NCI-H2227 treated with DMSO at 0.1 percent for 48 hours (cell line): ENCODE results near the gene CYLD.

Experiments
- DNase-seq: peaks from one replicate; lab custom pipeline; 2025; lab: John Stamatoyannopoulos, UW

The CYLD gene

DNA sequence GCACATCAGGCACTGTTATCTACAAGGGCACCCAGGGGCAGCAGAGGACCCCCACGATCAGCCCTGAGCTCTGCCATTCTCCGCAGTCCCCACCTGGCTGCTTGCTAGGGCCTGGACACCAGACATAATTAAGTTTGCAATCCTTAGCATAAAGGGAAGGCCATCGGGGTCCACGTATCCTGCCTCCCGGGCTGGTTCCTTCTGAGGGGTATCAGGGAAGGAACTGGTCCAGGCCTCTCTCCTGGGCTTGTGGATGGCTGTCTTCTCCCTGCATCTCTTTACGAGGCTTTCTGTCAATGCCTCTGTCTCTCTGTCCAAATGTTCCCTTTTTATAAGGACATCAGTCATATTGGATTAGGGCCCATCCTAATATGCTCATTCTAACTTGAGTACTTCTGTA lies 77.8 kb downstream of the CYLD start:
- no peak for DNase-seq

DNA sequence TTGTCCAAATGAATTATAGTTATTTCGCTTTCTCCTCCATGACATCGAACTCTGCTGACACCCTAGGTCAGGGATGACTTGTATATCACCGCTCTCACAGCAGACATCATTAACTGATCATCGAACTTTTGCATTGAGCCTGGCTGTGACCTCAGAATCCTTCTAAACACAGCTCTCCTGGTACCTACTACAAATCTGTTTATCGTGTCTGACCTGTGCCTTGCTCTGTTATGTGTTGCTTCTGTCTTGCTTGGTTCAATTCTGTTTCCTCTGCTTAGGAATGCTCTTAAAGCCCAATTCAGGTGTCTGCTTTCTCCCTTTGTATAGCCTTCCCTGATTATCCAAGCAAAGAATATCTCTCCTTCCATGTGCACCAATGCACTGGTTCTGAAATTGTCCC lies 78.3 kb downstream of the CYLD start:
- no peak for DNase-seq

DNA sequence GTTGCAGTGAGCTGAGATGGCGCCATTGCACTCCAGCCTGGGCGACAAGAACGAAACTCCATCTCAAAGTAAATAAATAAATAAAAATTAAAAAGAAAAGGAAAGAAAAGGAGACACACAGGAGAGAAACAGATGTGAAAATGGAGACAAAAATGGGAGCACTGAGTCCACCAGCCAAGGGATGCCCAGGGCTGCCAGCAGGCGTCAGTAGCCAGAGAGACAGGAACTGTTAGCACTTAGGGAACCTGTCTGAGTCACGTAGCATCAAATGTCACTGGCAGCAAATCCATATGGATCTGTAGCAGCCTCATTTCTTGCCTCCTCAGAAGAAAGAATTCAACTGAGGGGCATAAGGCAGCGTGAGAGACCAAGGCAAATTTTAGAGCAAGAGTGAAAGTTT lies 79.7 kb downstream of the CYLD start:
- no peak for DNase-seq

DNA sequence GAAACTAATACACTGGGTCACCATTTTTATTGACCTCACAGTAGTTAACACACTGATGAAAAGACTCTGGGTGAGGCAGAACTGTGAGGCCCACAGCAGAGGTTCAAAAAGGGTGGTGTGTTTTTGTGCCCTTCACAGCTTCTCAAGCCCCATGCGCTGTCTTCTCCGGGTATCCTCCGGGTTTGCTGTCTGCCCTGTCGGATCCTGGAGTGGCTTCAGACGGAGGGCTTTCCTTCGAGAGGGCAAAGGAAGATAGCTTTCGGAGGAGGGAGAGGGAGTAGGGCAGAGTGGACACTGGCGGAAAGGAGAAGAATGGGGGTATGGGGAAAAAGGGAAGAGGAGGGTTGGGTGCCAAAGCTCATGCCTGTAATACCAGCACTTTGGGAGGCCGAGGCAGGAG lies 80.8 kb downstream of the CYLD start:
- no peak for DNase-seq

DNA sequence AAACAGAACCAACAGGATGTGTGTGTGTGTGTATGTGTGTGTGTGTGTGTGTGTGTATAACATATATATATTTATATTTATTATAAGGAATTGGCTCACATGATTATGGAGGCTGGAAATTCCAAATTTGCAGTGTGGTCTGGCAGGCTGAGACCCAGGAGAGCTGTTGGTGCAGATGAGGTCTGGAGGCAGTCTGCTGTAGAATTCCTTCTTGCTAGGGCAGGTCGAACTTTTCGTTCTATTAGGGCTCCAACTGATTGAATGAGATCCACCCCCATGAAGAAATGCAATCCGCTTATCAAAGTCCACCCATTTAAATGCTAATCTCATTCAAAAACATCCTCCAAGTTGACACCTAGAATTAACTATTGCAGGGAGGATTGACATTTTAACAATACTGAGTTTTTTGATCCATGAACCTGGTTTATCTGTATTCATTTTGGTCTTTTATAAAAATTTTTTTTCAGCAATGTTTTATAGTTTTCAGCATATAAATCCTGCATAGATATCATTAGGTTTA lies 85.0 kb downstream of the CYLD start:
- DNase-seq: no peak

DNA sequence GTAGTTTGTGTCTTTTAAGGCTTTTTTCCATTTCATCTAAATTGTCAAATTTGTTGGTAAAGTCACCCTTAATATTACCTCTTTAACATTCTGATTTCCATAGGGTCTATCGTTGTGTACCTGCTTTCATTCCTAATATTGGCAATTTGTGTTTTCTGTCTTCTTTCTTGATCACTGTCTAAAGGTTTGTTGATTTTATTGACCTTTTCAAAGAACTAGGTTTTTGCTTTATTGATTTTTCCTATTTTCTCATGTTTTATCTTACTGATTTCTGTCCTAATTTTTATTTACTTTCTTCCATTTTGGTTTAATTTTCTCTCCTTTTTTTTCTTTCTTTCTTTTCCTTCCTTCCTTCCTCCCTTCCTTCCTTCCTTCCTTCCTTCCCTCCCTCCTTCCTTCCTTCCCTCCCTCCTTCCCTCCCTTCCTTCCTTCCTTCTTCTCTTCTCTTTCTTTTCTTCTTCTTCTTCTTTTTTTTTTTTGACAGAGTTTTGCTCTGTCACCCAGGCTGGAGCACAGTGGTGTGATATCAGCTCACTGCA lies 86.3 kb downstream of the CYLD start:
- DNase-seq: no peak

DNA sequence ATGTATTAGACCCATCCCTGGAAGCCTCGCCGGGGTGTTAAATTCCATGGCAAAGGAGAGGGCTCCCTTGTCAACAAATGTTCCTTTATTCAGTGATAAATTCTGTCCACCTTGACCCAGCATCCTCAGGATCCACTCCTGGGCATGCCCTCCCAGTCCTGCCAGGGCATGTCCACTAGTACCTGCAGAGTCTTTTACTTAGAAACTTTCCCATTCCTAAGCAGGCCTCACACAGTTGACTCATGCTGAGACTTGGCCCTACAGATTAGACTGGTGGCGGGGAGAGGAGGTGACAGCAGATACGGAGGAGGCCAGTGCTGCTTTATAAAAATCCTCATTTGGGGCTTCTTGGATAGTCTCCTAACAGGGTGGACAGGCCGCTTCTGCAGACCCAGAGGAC lies 88.8 kb downstream of the CYLD start:
- DNase-seq: no peak

DNA sequence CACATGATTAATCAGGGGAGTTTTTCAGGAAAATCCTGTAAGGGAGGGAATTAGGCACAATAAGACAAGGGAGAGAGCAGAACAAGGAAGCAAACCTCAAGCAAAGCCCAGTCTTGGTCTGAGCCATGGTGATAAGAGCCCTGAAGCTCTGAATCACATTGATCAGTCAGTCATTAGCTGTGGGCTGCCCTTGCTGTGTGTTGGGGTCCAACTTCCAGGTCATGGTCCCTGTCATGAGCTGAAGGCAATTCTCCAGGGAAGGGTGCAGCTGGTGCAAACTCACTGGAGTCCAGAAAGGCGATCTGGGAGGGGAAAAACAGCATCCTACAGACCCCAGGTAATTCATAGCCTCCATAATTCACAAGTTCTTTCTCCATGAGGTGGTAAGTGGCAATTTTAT lies 89.9 kb downstream of the CYLD start:
- no peak for DNase-seq

DNA sequence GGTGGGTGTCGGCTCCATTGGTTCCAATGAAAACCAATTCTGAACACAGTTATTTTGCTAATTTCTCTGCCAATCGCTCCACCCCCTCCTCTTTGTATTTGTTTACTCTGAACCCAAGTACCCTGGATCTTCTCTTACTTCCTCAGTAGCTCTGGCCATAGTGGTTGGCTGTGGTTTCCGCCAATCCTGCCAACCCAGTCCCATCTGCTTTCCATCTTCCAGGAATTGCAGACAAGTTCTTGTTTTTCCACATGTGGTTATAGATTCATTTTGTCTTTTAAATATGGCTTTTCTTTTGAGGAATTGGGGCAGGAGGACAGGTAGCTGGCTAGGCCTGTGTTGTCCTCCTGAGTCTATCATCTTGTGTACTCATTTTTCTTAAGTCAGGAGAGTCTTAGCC lies 92.0 kb downstream of the CYLD start:
- no peak for DNase-seq

DNA sequence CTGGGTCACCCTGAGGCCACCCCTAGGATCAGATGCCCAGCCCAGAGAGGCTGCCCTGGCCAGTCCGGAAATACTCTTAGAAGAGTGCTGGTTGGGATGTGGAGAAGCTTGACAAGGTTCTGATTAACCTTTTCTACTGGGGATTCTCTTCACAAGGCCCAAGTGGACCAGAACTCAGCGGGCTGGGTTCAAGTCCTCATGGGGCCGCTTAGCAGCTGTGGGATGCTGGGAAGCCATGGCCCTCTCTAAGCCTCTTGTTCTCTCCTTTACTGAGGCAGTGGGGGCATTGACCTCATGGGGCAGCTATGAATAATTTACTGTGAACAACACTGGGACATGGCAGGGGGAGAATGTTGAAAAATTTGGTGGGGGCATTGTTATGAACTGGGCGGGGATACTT lies 92.8 kb downstream of the CYLD start:
- DNase-seq: no peak

DNA sequence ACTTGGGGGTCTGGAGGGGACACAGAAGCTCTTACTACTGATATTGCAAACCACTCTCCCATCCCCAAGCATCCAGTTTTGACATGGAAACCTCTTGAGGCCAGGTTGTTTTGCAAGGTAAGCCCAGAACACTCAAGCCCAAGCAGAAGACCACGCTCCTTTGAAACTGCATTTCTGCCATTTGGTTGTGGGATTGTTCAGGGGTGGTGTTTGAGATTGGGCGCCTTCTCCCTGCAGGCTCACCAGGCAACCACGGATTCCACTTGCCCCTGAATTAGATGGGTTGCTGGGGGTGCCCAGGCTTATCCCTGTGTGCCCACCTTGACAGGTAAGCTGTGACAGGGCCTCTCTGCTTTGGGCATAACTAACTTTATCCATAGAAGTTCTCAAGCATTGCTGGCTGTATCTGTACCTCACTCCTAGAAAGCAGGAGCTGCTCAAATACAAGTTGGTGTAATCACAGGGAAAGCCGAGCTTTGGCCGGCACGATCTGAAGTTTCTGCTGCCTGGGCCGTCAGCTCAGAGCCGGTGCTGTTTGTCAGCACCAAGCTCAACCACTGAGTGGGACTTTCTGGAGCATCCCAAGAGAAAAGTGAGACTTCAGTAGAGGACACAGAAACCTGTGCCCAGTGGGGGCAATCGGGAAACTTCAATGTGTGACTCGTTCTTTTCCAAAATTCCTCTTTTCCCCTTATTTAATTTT lies 93.6 kb downstream of the CYLD start:
- DNase-seq: no peak

DNA sequence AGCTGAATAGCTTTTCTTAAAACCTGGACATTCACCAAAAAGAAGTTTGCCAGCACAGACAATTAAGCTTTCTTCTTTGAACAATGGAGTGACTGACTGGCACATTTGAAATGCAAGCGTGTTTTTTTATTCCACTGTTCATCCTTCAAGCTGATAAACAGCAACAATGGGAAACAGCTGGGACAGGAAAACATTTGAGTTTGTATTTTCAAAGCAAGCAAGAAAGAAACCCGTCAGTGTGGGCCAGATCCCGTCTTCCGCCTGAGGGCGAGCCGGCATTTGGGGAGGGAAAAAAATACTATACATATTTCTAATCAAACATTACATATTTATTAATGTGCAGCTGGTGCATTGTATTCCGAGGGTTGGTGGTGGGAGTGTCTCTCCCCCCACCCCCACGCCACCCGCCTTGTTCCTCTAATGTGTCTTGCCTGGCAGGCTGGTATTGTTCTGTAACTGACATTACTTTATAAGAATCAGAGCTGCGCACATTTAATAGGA lies 94.3 kb downstream of the CYLD start:
- no peak for DNase-seq

DNA sequence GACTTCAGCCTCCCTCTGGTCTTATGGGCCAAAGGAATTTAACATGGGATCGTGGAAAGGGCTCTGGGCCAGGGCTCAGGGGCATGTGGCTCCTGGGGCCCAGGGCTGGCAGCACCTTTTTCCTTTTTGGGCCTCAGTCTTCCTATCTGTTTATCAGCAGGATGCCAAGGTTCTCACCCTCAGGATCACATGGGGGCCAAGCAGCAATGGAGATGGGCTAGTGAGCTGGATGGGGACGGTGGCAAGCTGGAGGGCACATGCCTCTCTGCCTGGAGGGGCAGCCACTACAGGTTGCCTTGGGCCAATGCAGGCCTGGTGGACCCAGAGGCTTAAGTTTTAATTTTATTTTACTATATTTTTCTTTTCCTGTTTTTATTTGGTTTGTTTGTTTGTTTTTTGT lies 95.4 kb downstream of the CYLD start:
- DNase-seq: no peak

DNA sequence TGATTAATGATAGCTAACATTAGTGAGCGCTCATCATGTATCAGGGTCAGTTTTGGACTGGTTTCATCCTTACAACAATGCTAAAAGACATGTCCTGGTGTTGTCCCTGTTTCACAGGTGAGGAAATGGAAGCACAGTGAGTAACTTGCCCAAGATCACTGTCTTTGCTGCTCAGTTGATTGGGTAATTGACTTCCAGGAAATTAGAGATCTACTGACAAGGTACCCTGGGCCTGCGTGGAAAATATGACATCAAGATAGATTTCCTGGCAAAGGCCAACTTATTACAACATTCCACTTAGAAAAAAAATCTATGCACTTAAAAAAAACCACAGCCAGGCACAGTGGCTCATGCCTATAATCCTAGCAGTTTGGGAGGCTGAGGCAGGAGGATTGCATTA lies 96.3 kb downstream of the CYLD start:
- DNase-seq: no peak

DNA sequence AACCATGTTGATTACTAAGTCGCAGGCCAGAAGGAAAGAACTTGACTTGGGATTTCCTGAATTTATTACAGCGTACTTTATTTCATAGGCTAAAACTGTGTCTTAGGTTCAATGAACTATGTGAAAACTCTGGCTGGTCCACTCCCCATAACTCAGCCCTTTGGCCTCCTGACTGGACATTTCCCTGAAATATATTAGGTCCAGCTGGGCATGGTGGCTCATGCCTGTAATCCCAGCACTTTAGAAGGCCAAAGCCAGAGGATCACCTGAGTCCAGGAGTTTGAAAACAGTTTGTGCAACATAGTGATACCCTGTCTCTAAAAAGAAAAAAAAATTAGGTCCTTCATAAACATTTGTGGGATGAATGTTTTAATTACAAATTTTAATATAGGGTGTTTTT lies 97.0 kb downstream of the CYLD start:
- DNase-seq: no peak

DNA sequence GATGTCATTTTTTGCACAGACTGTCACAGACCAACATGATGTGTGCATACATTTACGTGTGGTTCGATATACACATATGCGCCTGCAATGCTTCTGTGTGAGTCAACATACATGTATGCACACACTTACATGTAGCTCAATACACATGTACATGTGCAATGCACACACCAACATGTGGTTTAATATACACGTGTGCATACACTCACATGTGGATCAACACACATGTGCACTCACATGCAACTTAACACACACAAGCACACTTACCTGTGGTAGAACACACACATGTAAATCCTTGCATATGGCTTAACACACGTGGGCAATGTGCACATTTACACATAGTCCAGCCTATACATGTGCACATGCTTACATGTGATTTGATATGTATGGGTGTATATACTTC lies 97.5 kb downstream of the CYLD start:
- DNase-seq: no peak

DNA sequence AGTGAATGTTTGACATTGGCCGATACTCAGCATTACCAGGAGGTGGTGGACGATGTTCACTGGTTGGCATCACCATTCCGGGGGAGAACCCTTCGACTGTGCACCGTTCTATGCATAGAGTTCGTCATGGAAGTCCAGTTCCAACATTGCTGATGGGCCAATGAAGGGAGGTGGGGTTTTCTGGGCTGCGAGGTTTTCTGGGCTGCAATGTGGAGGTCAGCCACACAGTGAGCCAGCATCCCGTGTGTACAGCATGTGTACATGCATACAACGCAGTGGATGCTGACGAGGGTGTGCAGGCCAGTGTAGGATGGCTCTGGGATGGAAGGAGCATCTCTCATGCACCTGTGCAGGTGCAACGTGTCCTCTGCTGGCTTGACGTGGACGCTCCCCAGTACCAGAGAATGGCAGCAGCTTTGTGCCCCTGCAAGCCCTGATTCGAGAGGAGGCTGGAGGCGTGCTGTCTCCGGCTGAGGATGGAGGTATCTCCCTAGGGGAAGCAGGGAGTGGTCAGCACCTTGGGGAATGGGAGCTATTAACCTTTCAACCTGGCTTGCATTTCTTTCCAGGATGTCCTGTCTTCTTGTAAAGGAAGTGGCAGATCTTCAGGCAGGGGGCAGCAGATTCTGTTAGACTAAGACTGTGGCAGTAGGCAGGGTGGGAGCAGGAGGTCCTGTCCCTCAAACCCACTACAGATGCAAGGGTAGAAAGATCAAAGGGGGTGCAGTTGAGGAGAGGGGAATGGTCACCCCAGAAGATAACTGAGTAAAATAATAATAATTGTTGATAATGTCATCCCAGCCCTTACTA lies 98.2 kb downstream of the CYLD start:
- DNase-seq: no peak

DNA sequence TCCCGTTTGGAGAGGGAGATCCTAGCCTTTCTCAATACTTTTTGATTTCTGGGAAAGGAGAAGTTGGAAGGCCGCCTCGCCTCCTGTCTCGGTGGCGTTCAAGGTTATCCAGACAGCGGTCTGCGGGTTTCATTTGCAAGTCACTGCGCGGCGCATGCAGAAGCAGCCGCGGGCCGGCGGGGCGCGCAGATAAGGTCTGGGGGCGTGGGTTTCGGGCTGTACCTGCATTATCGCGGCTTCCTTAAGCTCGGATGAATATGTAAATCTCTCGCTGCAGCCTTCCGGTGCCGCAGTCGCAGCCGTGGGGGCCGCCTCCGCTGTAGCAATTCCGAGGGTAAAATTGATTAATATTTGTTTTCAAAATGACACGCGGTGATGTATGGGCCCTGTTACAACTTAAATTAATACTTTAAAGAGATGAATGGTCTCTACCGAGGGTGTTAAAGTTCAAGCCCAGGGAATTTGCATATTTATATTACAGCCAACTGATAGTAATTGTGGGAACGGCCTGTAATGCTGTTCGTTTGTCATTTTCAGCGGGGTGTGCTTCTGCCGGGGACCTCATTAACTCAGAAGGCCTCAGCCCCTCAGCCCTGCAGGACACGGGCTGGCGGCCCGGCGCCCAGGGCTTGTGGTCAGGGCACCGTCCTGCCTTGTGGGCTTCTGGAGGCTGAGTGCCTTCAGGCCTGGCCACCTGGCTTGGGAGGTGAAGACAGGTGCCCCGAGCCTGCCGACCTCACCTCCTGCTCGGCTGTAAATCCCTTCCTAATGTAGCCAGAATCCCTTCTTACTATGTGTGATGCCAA lies 99.4 kb downstream of the CYLD start:
- no peak for DNase-seq

DNA sequence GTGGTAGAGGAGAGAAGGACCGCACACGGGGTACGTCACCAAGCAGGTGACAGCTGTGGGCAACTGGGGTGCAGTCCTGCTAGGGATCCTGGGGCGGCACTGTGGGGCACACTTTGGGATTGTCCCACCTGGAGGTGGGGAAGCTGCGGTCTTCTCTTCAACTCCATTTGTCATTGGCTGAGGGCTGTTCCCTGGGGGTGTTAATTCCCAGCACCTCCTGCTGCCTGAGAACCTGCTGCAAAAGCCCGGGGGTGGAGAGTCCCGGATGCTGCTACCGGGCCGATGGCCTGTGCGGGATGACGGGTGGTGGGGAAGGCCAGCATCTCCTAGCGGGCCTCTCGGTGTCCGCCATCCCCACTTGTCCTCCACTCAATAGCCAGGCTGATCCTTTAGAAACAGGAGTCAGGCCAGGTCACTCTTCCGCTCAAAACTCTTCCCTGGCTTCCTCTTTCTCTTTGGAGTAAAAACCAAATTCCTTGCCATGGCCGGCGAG lies 100.2 kb downstream of the CYLD start:
- no peak for DNase-seq

DNA sequence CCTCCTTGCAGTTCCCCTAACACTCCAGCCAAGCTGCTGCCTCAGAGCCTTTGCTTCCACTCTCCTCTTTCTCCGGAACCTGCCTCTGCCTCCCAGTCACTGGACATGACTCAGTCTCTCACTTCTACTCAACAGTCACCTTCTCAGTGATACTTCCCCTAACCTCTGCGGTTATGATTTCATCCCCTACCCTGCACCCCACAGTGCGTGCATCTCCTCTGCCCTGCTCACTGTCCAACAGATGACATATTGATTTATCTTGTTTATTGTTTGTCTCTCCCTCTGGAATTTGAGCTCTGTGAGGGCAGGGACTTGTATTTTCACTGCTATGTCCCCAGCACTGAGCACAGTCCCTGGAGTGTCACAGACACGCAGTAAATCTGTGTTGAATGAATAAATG lies 100.7 kb downstream of the CYLD start:
- DNase-seq: no peak

DNA sequence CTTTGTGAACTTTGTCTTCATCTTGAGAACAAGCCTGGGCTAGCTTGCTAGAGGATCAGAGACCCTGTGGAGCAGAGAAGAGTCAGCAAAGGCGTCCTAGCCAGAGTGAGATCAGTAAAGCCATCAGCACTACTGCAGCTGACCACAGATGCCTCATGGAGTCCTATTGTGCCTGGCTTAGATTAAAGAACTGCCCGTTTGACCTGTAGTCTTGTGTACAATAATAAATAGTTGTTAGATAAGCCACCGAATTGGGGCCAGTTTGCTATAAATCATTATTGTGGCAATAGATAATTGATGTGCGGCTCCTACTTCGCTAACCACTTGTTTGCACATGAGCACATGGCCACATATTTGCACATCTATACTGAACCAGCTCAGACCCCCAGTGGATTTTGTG lies 103.0 kb downstream of the CYLD start:
- no peak for DNase-seq

DNA sequence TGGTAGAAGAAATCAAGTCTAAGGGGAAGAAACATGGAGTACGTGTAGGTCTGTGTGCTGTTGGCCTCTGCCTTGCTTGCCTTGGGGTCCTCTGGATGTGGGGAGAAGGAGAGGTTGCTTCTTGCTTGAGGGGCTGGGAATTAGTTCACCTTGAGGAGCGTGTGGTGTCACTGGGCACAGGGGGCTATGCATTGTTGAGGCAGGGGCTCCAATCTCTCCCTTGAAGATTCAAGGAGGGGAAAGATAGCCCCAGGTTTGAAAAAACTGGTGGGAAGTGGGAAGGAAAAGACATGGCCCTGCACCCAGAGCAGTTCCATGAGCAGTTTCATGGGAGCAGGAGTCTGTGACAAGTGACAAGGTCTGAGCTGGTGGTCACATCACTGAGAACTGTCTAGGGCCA lies 103.4 kb downstream of the CYLD start:
- DNase-seq: no peak
